ENCODE data around the gene GALNT9. TPM values are rescaled to one million over a fixed set of nuclear protein-coding genes. Genes with fewer than 3 reads are reported as not detected.
"Not testable (repeated sequence)": the region's sequence is repeated elsewhere in the genome, so short reads cannot be mapped to it uniquely, and the experiment has no call there.

Gene GALNT9
- total RNA-seq, 2 experiments from 2014 or later: not detected

DNA sequence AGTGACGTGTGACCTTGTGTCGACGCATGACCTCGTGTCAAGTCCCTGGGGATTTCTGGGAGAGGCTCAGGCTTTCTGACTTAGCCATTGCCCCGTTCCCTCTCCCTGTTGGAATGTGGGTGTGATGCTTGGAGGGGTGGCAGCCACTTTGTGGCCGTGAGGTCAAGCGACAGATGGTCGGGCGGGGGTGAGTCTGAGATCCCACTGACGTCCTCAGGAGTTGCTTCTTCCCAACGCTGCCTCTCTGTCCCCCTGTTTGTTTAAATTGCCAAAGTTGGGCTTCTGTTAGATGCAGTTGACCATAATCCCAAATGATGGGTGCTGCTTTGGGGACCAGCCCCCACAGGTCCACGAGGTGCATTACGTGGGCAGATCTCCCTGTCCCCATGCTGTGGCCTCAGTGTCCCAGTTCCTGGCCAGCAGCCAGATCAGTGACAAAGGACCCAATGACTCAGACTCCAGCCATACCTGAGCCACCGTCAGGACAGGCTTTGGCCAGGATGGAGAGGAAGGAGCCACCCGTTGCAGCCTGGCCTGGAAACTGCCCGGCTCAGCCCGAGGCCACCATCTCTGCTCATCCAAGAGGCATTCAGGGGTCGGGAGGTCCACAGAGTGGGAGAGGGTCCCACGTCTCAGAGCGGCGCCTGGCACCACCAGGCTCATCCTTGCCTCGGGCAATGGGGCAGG, 34.4 kb upstream of the GALNT9 start:
- Mint-ChIP-seq H3K4me1 (no peaks in the 10 kb centered on the region), H3K27me3 (no peaks in the 10 kb centered on the region), H3K27ac (no peak overlapping the region), H3K4me3 (no peak overlapping the region), H3K9me3 (ENCODE audit: low read depth) (peaks cover 9% of the 10 kb centered on the region), H3K36me3 (no peaks in the 10 kb centered on the region)
- DNase-seq (no peak), ATAC-seq (no peak)
- CTCF ChIA-PET: no interaction called here

GRCh38 chr12:132362996-132363660, 33.7 kb upstream of the GALNT9 start:
- CTCF ChIA-PET: no interaction called here
- ATAC-seq (no peak), DNase-seq (no peak)
- peaks cover 9% of the 10 kb centered on the region for H3K9me3 Mint-ChIP-seq (ENCODE audit: low read depth)
- H3K4me3 Mint-ChIP-seq: no peak overlapping the region
- H3K27me3 Mint-ChIP-seq: no peaks in the 10 kb centered on the region
- no peak overlapping the region for H3K27ac Mint-ChIP-seq
- H3K36me3 Mint-ChIP-seq: no peaks in the 10 kb centered on the region
- no peaks in the 10 kb centered on the region for H3K4me1 Mint-ChIP-seq

- CTCF ChIA-PET: no interaction called here
- no peaks in the 10 kb centered on the region for H3K36me3 Mint-ChIP-seq
- ATAC-seq (no peak), DNase-seq (no peak)
- no peaks in the 10 kb centered on the region for H3K27me3 Mint-ChIP-seq
- peaks cover 9% of the 10 kb centered on the region for H3K9me3 Mint-ChIP-seq (ENCODE audit: low read depth)
- H3K4me3 Mint-ChIP-seq: no peak overlapping the region
- H3K4me1 Mint-ChIP-seq: no peaks in the 10 kb centered on the region
- no peak overlapping the region for H3K27ac Mint-ChIP-seq
Measured at GRCh38 chr12:132360906-132361777, 31.8 kb upstream of the GALNT9 start.

DNA sequence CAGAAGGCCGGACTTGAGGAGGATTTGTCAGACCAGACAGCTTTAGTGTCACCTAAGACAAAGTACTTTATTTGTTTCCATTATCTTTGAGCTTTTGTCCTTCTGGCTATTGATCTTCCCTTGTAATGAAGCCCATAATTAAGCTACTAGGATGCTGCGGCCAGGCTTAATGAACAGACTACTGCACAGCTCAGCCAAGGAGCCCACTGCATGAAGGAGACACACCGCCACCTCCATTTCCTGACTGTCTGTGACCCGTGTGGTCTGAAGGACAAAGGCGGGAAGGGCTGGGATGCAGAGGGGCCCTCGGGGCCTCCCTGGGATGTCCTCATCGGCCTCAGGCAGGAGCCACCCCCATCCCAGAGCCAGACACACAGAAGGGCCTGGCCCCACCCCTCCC, 31.0 kb upstream of the GALNT9 start:
- Mint-ChIP-seq H3K9me3 (ENCODE audit: low read depth) (peaks cover 9% of the 10 kb centered on the region), H3K36me3 (no peaks in the 10 kb centered on the region), H3K4me1 (no peaks in the 10 kb centered on the region), H3K27me3 (no peaks in the 10 kb centered on the region), H3K27ac (no peak overlapping the region), H3K4me3 (no peak overlapping the region)
- CTCF ChIA-PET: no interaction called here
- no peak for DNase-seq
- no peak for ATAC-seq

DNA sequence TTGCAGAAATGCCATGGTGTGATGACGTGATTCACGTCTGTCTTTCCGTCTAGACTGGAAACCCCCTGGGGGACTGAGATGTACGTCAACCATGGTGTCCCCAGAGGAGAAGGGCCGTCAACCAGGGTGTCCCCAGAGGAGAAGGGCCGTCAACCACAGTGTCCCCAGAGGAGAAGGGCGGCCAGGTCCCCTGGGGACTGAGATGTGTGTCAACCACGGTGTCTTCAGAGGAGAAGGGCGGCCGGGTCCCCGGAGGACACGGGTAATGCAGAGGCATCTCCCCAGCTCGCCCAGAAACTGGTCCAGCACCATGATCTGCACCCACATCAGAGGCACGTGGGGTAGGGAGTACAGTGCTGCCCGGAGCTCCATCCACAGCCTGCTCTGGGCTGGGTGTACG, 30.6 kb upstream of the GALNT9 start:
- no peak for DNase-seq
- no peak for ATAC-seq
- CTCF ChIA-PET: no interaction called here
- Mint-ChIP-seq H3K27ac (no peak overlapping the region), H3K4me3 (no peak overlapping the region), H3K4me1 (no peaks in the 10 kb centered on the region), H3K27me3 (no peaks in the 10 kb centered on the region), H3K36me3 (no peaks in the 10 kb centered on the region), H3K9me3 (ENCODE audit: low read depth) (peaks cover 9% of the 10 kb centered on the region)

DNA sequence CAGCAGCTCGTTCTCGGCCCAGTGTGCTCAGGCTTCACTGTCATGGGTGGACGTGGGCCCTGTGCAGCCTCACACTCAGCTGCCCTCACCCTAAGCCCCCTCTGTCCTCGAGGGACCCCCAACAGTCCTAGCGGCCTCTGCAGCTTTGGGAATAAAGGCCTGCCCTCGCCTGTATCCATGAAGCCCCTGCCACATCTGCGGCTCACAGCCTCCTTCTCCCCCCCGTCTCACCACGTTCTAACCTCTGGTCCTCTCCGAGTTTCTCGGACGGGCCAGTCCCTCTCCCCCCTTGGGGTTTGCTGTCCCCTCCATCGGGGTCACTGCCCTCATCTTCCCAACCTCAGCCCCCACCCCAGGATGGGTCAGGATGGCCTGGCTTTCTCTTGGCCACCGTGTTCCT, 30.2 kb upstream of the GALNT9 start:
- no peaks in the 10 kb centered on the region for H3K4me1 Mint-ChIP-seq
- H3K4me3 Mint-ChIP-seq: no peak overlapping the region
- peaks cover 9% of the 10 kb centered on the region for H3K9me3 Mint-ChIP-seq (ENCODE audit: low read depth)
- no peaks in the 10 kb centered on the region for H3K36me3 Mint-ChIP-seq
- CTCF ChIA-PET: no interaction called here
- no peak overlapping the region for H3K27ac Mint-ChIP-seq
- DNase-seq: no peak
- no peaks in the 10 kb centered on the region for H3K27me3 Mint-ChIP-seq
- ATAC-seq: no peak

GRCh38 chr12:132358241-132359225, 29.1 kb upstream of the GALNT9 start:
- H3K9me3 Mint-ChIP-seq (ENCODE audit: low read depth); H3K27ac Mint-ChIP-seq; H3K4me1 Mint-ChIP-seq; H3K4me3 Mint-ChIP-seq; ATAC-seq; CTCF ChIA-PET; H3K36me3 Mint-ChIP-seq; H3K27me3 Mint-ChIP-seq; DNase-seq: not testable (repeated sequence)

- peaks cover 7% of the 10 kb centered on the region for H3K9me3 Mint-ChIP-seq (ENCODE audit: low read depth)
- H3K27me3 Mint-ChIP-seq: no peaks in the 10 kb centered on the region
- H3K36me3 Mint-ChIP-seq: no peaks in the 10 kb centered on the region
- H3K4me3 Mint-ChIP-seq: no peak overlapping the region
- CTCF ChIA-PET: no interaction called here
- no peak overlapping the region for H3K27ac Mint-ChIP-seq
- H3K4me1 Mint-ChIP-seq: no peaks in the 10 kb centered on the region
- DNase-seq (no peak), ATAC-seq (no peak)
Measured at GRCh38 chr12:132357623-132358186, 28.3 kb upstream of the GALNT9 start.

GRCh38 chr12:132356691-132357622, 27.6 kb upstream of the GALNT9 start:
- Mint-ChIP-seq H3K27me3 (no peaks in the 10 kb centered on the region), H3K4me3 (no peak overlapping the region), H3K9me3 (ENCODE audit: low read depth) (peaks cover 7% of the 10 kb centered on the region), H3K36me3 (no peaks in the 10 kb centered on the region), H3K27ac (no peak overlapping the region), H3K4me1 (no peaks in the 10 kb centered on the region)
- DNase-seq (no peak), ATAC-seq (no peak)
- CTCF ChIA-PET: no interaction called here

GRCh38 chr12:132355742-132356681, 26.6 kb upstream of the GALNT9 start:
- Mint-ChIP-seq H3K4me1 (no peaks in the 10 kb centered on the region), H3K4me3 (no peak overlapping the region), H3K9me3 (ENCODE audit: low read depth) (peaks cover 7% of the 10 kb centered on the region), H3K27ac (no peak overlapping the region), H3K36me3 (no peaks in the 10 kb centered on the region), H3K27me3 (no peaks in the 10 kb centered on the region)
- CTCF ChIA-PET: no interaction called here
- no peak for ATAC-seq
- no peak for DNase-seq

DNA sequence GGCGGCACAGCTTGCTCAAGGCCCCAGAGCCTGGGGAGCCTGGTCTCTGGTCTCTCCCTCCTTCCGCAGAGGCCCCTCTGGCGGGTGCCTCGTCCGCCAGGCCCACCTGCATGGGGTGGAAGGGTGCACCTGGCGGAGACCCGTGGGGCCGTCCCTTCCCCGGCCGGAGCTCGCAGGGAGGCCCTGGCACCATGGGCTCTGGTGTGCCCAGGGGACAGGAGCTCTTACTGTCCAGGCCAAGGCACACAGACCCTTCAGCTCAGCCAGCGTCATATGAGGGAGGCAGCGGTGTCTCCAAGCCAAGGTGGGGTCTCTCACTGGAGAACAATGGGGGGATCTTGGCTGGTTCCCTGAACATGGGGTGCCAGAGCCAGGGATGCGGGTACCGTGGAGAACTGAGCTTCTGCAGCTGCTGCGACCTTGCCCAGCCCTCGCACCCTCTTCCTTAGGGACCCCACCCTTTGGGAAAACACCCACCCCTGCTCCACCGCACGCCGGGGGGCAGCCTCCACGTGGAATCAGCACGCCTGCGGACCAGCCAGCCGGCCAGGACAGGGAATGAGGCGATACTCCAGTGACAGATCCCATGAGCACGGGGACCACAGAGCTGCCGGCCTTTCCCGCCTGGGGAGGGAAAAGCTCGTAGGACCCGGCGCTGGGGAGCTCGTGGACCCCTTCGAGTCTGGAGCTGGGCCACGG, 25.7 kb upstream of the GALNT9 start:
- ATAC-seq (no peak), DNase-seq (no peak)
- no peaks in the 10 kb centered on the region for H3K4me1 Mint-ChIP-seq
- H3K27me3 Mint-ChIP-seq: no peaks in the 10 kb centered on the region
- no peak overlapping the region for H3K27ac Mint-ChIP-seq
- CTCF ChIA-PET: no interaction called here
- H3K36me3 Mint-ChIP-seq: no peaks in the 10 kb centered on the region
- peaks cover 4% of the 10 kb centered on the region for H3K9me3 Mint-ChIP-seq (ENCODE audit: low read depth)
- H3K4me3 Mint-ChIP-seq: no peak overlapping the region

Data from activated CD8-positive, alpha-beta memory T cell treated with anti-CD3 and anti-CD28 coated beads, Interleukin-2, amount 10 ng/mL, durations not matched to agents 7 days and 5 days (primary cell).